Karpas-422 (cell line): ENCODE data around the gene GABRQ. TPM values are rescaled to one million over a fixed set of nuclear protein-coding genes. Genes with fewer than 3 reads are reported as not detected.
"Not testable (repeated sequence)": the region's sequence is repeated elsewhere in the genome, so short reads cannot be mapped to it uniquely, and the experiment has no call there.

Source experiments
- DNase-seq: peaks from one replicate; pipeline ENCODE4 v3.0.0-alpha.2; 2015
- H2AFZ ChIP-seq: fragments of 200-600 bp; sonication (generic); 2 replicates; pipeline ENCODE4 v1.6.1; 2014; ENCODE audit warnings: antibody characterized with exemption, low read length, mixed read lengths
- H3K27ac ChIP-seq: fragments of 200-600 bp; sonication (generic); 2 replicates; pipeline ENCODE4 v1.5.1; 2014; ENCODE audit warnings: mild to moderate bottlenecking, low read length, moderate library complexity
- H3K27me3 ChIP-seq: fragments of 200-600 bp; sonication (generic); 2 replicates; pipeline ENCODE4 v1.6.1; 2014; ENCODE audit warnings: low read length, mixed read lengths
- H3K36me3 ChIP-seq: fragments of 200-600 bp; sonication (generic); 2 replicates; pipeline ENCODE4 v1.6.1; 2014; ENCODE audit warnings: low read length, mixed read lengths; ENCODE audit not compliant: insufficient read depth
- H3K4me1 ChIP-seq: fragments of 200-600 bp; sonication (generic); 2 replicates; pipeline ENCODE4 v1.6.1; 2014; ENCODE audit warnings: mild to moderate bottlenecking, low read length, mixed read lengths
- H3K4me2 ChIP-seq: fragments of 200-600 bp; sonication (generic); 2 replicates; pipeline ENCODE4 v1.6.1; 2014; ENCODE audit warnings: low read length, low read depth, mild to moderate bottlenecking; ENCODE audit not compliant: poor library complexity, severe bottlenecking
- H3K4me3 ChIP-seq: fragments of 200-600 bp; sonication (generic); 2 replicates; pipeline ENCODE4 v1.5.1; 2014; ENCODE audit warnings: mild to moderate bottlenecking, antibody characterized with exemption, low read length, mixed read lengths
- H3K79me2 ChIP-seq: fragments of 200-600 bp; sonication (generic); 2 replicates; pipeline ENCODE4 v1.6.1; 2014; ENCODE audit warnings: mild to moderate bottlenecking, low read length, mixed read lengths
- H3K9ac ChIP-seq: fragments of 200-600 bp; sonication (generic); 2 replicates; pipeline ENCODE4 v1.6.0; 2014; ENCODE audit warnings: low read length
- H3K9me2 ChIP-seq: fragments of 200-600 bp; sonication (generic), shearing (Covaris generic); replicated peaks from 2 replicates; pipeline ENCODE4 v1.6.0; 2014; ENCODE audit warnings: mild to moderate bottlenecking, low read length, moderate library complexity; ENCODE audit not compliant: insufficient read depth
- H3K9me3 ChIP-seq: fragments of 300-700, 200-600 bp; sonication (generic); 2 replicates; pipeline ENCODE4 v1.6.1; 2014; ENCODE audit warnings: low read length, mixed read lengths
- H4K20me1 ChIP-seq: fragments of 200-600 bp; sonication (generic); 2 replicates; pipeline ENCODE4 v1.6.1; 2014; ENCODE audit warnings: mild to moderate bottlenecking, antibody characterized with exemption, low read length, low read depth; ENCODE audit not compliant: insufficient read depth
- total RNA-seq: library from RNA; depleted of rRNA; stranded (reverse); fragments of >200 nt; shearing (Covaris generic); gene quantifications from 2 replicates; pipeline ENCODE4 v1.2.3, GENCODE V29; 2014; ENCODE audit warnings: low replicate concordance

The GABRQ gene
- total RNA-seq, 1 experiment from 2014 or later, result not detected

DNA sequence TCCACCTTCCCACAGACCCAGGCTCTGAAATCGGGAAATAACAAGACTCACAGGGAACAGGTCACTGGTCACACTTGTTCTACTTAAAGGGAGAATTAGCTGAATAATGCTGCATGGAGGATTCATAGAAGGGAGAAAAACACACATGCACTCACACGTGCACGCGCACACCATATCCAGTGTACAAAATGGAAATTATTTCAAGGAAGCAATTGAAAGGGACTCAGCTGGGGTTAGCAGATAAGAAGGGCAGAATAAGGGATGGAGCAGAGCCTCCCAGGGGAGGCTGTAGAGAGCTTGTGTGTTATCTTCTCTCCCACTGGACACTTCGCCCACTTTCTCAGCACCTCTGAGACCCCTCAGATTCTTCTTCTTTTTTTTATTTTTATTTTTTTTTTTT is 10.3 kb downstream of the GABRQ start:
- Histone ChIP-seq H4K20me1 (no peaks in the 10 kb centered on the region), H3K4me3 (no peak overlapping the region), H3K27me3 (no peaks in the 10 kb centered on the region), H3K4me2 (no peak overlapping the region), H3K9me2 (no peaks in the 10 kb centered on the region), H3K79me2 (no peaks in the 10 kb centered on the region), H3K4me1 (no peaks in the 10 kb centered on the region), H2AFZ (no peak overlapping the region), H3K36me3 (no peaks in the 10 kb centered on the region), H3K9me3 (no peaks in the 10 kb centered on the region), H3K9ac (no peak overlapping the region), H3K27ac (no peak overlapping the region)
- DNase-seq, result no peak

DNA sequence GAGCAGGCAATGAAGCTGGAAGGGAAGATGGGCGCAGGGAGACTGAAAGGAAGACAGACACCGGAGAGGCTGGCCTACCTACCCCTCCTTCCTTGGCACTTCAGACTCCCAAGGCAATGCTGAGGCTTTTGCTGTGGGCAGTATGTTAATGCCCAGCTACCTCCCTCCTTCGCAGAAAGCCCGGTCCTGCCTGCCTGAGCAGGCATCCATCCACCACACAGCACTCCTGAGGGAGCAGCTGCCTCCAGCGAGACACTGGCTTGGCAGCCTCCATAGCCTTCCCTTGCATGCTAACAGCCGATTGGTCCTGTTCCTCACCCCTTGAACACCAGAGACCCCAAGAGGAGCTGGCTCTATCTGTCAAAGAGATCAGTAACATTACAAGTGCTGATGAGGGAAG is 14.4 kb downstream of the GABRQ start:
- Histone ChIP-seq H3K36me3 (no peaks in the 10 kb centered on the region), H3K9me3 (no peaks in the 10 kb centered on the region), H3K9me2 (no peaks in the 10 kb centered on the region), H3K4me2 (no peak overlapping the region), H3K27me3 (no peaks in the 10 kb centered on the region), H3K4me3 (no peak overlapping the region), H3K79me2 (no peaks in the 10 kb centered on the region), H3K9ac (no peak overlapping the region), H3K4me1 (no peaks in the 10 kb centered on the region), H4K20me1 (no peaks in the 10 kb centered on the region), H3K27ac (no peak overlapping the region), H2AFZ (no peak overlapping the region)
- DNase-seq, result peak; percentile 38

DNA sequence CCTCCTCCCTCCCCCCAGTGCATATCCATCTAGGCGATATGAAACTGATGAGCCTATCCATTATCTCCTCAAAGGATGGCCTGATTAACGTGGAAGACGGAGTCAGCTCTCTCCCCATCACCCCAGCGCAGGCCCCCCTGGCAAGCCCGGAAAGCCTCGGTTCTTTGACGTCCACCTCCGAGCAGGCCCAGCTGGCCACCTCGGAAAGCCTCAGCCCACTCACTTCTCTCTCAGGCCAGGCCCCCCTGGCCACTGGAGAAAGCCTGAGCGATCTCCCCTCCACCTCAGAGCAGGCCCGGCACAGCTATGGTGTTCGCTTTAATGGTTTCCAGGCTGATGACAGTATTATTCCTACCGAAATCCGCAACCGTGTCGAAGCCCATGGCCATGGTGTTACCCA is 14.8 kb downstream of the GABRQ start:
- no peak for DNase-seq
- no peak overlapping the region for H3K4me2 ChIP-seq
- no peaks in the 10 kb centered on the region for H3K36me3 ChIP-seq
- no peaks in the 10 kb centered on the region for H3K9me3 ChIP-seq
- no peak overlapping the region for H3K9ac ChIP-seq
- H3K9me2 ChIP-seq, result no peaks in the 10 kb centered on the region
- H3K4me1 ChIP-seq, result no peaks in the 10 kb centered on the region
- no peaks in the 10 kb centered on the region for H4K20me1 ChIP-seq
- H3K79me2 ChIP-seq, result no peaks in the 10 kb centered on the region
- no peak overlapping the region for H3K27ac ChIP-seq
- H2AFZ ChIP-seq, result no peak overlapping the region
- no peaks in the 10 kb centered on the region for H3K27me3 ChIP-seq
- no peak overlapping the region for H3K4me3 ChIP-seq

DNA sequence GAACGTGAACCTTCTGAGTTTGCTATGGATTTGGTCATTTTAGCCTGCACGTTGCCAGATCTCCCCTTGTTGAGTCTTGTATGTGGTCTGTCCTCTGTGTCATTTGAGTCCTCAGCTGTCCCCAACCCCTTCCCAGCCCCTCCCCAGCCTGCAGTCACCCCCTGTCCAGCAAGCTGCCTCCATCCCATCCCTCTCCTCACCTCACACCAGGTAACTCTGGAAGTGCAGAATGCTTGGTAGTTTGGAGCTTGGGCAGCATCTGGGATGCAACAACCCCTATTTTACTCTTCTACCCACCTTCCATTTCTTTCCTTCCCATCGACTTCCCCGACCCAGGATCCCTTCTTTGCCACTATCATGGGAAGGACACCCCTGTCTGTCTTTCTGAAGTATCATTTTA is 18.4 kb downstream of the GABRQ start:
- no peaks in the 10 kb centered on the region for H3K4me1 ChIP-seq
- no peak overlapping the region for H3K4me2 ChIP-seq
- no peak overlapping the region for H3K27ac ChIP-seq
- H3K79me2 ChIP-seq, result no peaks in the 10 kb centered on the region
- no peaks in the 10 kb centered on the region for H4K20me1 ChIP-seq
- DNase-seq, result no peak
- H3K36me3 ChIP-seq, result no peaks in the 10 kb centered on the region
- no peak overlapping the region for H3K9ac ChIP-seq
- no peaks in the 10 kb centered on the region for H3K9me2 ChIP-seq
- no peaks in the 10 kb centered on the region for H3K9me3 ChIP-seq
- no peaks in the 10 kb centered on the region for H3K27me3 ChIP-seq
- H2AFZ ChIP-seq, result no peak overlapping the region
- no peak overlapping the region for H3K4me3 ChIP-seq

DNA sequence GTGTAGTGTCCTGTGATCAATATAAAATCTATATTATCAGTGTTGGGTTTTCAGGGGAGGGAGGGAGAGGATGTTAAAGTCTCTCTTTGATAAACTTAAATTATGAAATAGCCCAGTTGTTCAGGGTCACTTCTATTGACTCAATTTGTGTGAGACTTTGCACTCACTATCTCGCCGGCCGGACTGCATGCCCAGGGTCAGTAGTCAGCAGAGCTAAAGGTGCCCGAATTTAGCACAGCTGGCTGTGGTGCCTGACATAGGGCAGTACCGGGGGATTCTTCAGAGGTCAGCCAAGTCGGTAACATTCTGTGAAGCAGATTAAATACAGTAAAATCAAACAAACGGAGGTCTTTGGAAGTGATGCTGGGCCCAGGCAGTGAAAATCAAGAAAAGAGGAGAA is 19.2 kb downstream of the GABRQ start:
- no peaks in the 10 kb centered on the region for H3K79me2 ChIP-seq
- H3K27ac ChIP-seq, result no peak overlapping the region
- no peak overlapping the region for H2AFZ ChIP-seq
- no peaks in the 10 kb centered on the region for H3K9me3 ChIP-seq
- H3K4me3 ChIP-seq, result no peak overlapping the region
- no peak overlapping the region for H3K4me2 ChIP-seq
- H3K4me1 ChIP-seq, result no peaks in the 10 kb centered on the region
- H3K27me3 ChIP-seq, result no peaks in the 10 kb centered on the region
- no peak overlapping the region for H3K9ac ChIP-seq
- H4K20me1 ChIP-seq, result no peaks in the 10 kb centered on the region
- H3K36me3 ChIP-seq, result no peaks in the 10 kb centered on the region
- peak; percentile 21 for DNase-seq
- H3K9me2 ChIP-seq, result no peaks in the 10 kb centered on the region

DNA sequence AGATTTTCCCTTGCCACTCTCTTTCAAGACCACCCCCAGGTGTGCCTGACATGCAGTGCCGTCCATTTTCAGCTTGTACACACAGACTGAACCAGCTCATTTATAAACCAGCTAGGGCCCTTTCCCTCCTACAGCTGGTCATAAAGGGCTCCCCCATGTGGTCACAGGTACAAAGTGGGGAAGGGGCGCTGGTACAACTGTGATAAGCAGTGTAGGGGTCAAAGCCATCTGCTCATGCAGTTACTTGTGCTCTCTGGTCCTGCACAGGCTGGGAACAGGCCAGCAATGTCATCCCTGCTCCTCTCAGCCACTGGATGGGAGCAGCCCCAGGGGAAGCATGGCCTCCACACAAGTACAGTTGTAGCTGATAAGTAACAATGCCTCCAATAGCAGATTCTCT is 20.6 kb downstream of the GABRQ start:
- no peaks in the 10 kb centered on the region for H3K9me2 ChIP-seq
- no peaks in the 10 kb centered on the region for H3K36me3 ChIP-seq
- H3K4me1 ChIP-seq, result peaks cover 4% of the 10 kb centered on the region
- no peak overlapping the region for H3K4me3 ChIP-seq
- peak; percentile 44 for DNase-seq
- H3K9ac ChIP-seq, result no peak overlapping the region
- no peak overlapping the region for H2AFZ ChIP-seq
- H3K79me2 ChIP-seq, result no peaks in the 10 kb centered on the region
- no peaks in the 10 kb centered on the region for H3K27me3 ChIP-seq
- no peak overlapping the region for H3K4me2 ChIP-seq
- no peaks in the 10 kb centered on the region for H3K9me3 ChIP-seq
- H4K20me1 ChIP-seq, result no peaks in the 10 kb centered on the region
- no peak overlapping the region for H3K27ac ChIP-seq

DNA sequence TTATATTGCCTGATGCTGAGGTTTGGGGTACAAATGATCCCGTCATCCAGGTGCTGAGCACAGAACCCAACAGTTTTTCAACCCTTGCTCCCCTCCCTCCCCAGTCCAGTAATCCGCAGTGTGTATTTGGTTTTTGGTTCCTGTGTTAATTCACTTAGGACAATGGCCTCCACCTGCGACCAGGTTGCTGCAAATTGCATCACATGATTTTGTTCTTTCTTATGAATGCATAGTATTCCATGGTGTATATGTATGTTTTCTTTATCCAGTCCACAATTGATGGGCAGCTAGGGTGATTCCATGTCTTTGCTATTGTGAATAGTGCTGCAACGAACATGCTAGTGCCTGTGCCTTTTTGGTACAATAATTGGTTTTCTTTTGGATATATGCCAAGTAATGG is 25.4 kb downstream of the GABRQ start:
- H3K9me2 ChIP-seq, result no peaks in the 10 kb centered on the region
- peaks cover 9% of the 10 kb centered on the region; the same call in 1 of the 2 replicates for H3K9me3 ChIP-seq

DNA sequence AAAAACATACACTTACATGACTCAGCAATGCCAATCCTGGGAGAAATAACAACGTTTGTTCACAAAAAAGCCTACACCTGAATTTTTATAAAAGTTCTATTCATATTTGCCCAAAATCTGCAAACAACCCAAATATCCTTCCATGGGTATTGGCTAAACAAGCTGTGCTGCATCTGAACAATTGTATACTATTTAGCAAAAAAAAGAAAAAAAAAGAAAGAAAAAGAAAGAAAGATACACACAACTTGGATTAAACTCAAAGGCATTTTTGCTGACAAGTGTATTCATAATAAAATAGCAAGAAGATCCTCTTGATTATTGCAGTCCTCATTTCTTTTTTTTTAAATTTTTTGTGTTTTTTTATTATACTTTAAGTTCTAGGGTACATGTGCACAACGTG is 36.4 kb downstream of the GABRQ start:
- Histone ChIP-seq H3K27ac (no peak overlapping the region), H3K4me2 (no peak overlapping the region), H3K9me3 (no peaks in the 10 kb centered on the region), H3K9me2 (no peaks in the 10 kb centered on the region), H4K20me1 (no peaks in the 10 kb centered on the region), H3K79me2 (no peaks in the 10 kb centered on the region), H3K4me3 (no peak overlapping the region), H2AFZ (no peak overlapping the region), H3K9ac (no peak overlapping the region), H3K36me3 (no peaks in the 10 kb centered on the region), H3K27me3 (no peaks in the 10 kb centered on the region), H3K4me1 (no peaks in the 10 kb centered on the region)
- DNase-seq, result no peak

More for the DNA sequence above, 25.4 kb downstream of the GABRQ start:
- Histone ChIP-seq H3K36me3 (no peaks in the 10 kb centered on the region), H4K20me1 (no peaks in the 10 kb centered on the region), H3K4me2 (no peak overlapping the region), H3K27ac (no peak overlapping the region), H2AFZ (no peak overlapping the region), H3K9ac (no peak overlapping the region), H3K27me3 (peaks cover 2% of the 10 kb centered on the region; the same call in 1 of the 2 replicates), H3K4me3 (no peak overlapping the region), H3K4me1 (peaks cover 16% of the 10 kb centered on the region), H3K79me2 (no peaks in the 10 kb centered on the region)
- no peak for DNase-seq

DNA sequence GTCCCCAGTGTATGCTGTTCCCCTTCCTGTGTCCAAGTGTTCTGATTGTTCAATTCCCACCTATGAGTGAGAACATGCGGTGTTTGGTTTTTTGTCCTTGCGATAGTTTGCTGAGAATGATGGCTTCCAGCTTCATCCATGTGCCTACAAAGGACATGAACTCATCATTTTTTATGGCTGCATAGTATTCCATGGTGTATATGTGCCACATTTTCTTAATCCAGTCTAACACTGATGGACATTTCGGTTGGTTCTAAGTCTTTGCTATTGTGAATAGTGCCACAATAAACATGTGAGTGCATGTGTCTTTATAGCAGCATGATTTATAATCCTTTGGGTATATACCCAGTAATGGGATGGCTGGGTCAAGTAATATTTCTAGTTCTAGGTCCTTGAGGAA is 37.0 kb downstream of the GABRQ start:
- H3K4me1 ChIP-seq, H3K9me2 ChIP-seq, H3K4me3 ChIP-seq, H3K4me2 ChIP-seq, H2AFZ ChIP-seq, H4K20me1 ChIP-seq, H3K27me3 ChIP-seq, H3K9ac ChIP-seq, H3K9me3 ChIP-seq, DNase-seq, H3K79me2 ChIP-seq, H3K27ac ChIP-seq, H3K36me3 ChIP-seq: not testable (repeated sequence)
